MM.1S (cell line): Measurements from ENCODE around the gene AGR3.

ENCODE experiments used
- CTCF ChIP-seq: fragments of 300-600 bp; sonication (generic); IDR thresholded peaks from 2 replicates; pipeline ENCODE4 v1.5.1; 2016; ENCODE audit warnings: antibody characterized with exemption, low read length, mixed read lengths
- EZH2 ChIP-seq: fragments of 300-600 bp; sonication (generic); optimal IDR thresholded peaks from 2 replicates; pipeline ENCODE3; 2017; ENCODE audit warnings: low read depth, mild to moderate bottlenecking, antibody characterized with exemption, low read length, mixed read lengths

DNA sequence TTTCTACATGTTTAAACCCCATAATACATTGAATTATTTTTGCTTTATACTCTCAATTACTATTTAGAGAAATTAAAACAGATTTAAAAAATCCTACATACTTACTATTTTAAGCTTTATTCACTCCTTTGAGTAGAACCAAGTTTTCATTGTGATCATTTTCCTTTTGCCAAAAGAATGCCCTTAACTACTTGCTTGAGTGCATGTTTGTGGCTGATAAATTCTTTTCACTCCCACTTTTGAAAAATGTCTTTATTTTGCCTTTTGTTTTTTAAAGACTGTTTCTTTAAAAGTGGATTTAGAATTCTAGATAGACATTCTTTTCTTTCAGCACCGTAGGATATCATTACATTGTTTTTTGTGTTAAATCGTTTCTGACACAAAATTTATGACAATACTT, 22.3 kb upstream of the AGR3 start:
- TF ChIP-seq CTCF (no peak), EZH2 (no peak)
